ENCODE results near the gene RAP2A. TPM values are rescaled to one million over a fixed set of nuclear protein-coding genes. Genes with fewer than 3 reads are reported as not detected.

RAP2A gene
- total RNA-seq = 29.0 and 32.8 TPM in 2 replicates

DNA sequence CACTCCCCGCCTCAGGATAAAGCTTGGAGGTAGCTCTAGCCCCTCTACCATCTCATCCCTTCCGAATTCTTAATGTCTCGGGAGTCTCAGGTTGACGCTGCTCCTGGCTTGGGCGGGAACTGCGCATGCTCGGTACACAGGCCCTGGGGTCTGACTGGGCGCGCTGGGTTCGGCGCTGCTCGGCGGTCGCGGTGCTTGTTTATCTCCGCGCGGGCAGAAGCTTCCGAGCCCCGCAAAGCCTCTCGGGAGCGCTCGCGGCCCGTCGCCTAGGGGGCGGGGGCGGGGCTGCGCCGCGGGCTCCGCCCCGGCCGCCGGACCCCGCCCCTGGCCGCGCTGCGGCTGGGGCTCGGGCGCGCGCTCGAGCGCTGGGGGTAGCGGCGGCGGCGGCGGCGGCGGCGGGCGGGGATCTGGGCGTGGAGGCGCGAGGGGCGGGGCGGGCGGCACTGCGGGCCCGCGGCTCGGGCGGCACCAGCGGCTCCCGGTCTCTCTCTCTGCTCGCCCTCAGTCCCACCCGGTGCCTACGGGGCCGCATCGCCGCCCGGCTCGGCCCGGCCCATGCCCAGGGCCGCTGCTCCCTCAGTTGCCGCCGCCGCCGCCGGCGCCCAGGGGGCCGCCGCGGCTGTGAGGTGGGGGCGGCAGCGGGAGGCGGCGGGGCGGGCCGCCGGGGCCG lies at the start of gene RAP2A:
Gene RAP2A, plus strand, starts transcription at position 443 of the 670 bp plus-strand sequence. CDS start 302 bp downstream, outside the sequence.
- H3K4me3 ChIP-seq (ENCODE audit: low read depth, low read length) = peak within 1 kb of the TSS; percentile 93
- TF ChIP-seq CTCF (IDR thresholded peaks at IDR 0.05; ENCODE audit: insufficient read depth, low read depth, low read length) = no peak
- DNase-seq (ENCODE audit: low read depth) = peak; percentile 95

DNA sequence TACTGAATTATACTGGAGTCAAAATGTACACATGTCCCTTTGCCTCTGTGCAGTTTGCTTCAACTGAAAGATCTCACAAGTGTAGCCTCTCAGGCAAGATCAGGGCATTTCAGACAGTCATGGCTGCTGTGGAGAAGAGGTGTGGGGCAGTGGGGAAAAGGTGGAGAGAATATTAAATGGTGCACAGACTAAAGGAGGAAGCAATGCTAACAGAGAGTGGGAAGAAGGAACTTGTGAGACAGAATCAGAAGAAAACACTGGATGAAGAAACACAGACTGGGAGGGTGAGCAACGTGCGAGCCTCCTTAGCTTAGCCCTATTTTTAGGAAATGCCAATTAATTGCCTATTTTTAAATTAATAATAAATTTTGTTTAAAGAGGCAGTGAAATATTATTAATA lies 49.6 kb upstream of the RAP2A start:
- no peak for TF ChIP-seq CTCF (IDR thresholded peaks at IDR 0.05; ENCODE audit: insufficient read depth, low read depth, low read length)
- H3K4me3 ChIP-seq (ENCODE audit: low read depth, low read length) = no peak overlapping the region
- DNase-seq (ENCODE audit: low read depth) = no peak

GRCh38 chr13:97385146-97385545 lies 48.8 kb upstream of the RAP2A start:
- H3K4me3 ChIP-seq (ENCODE audit: low read depth, low read length) = no peak overlapping the region
- no peak for TF ChIP-seq CTCF (IDR thresholded peaks at IDR 0.05; ENCODE audit: insufficient read depth, low read depth, low read length)
- no peak for DNase-seq (ENCODE audit: low read depth)

GRCh38 chr13:97385854-97386253 lies 48.1 kb upstream of the RAP2A start:
- no peak overlapping the region for H3K4me3 ChIP-seq (ENCODE audit: low read depth, low read length)
- no peak for DNase-seq (ENCODE audit: low read depth)
- TF ChIP-seq CTCF (IDR thresholded peaks at IDR 0.05; ENCODE audit: insufficient read depth, low read depth, low read length) = no peak

GRCh38 chr13:97386801-97387484 lies 47.0 kb upstream of the RAP2A start:
- no peak overlapping the region for H3K4me3 ChIP-seq (ENCODE audit: low read depth, low read length)
- no peak for TF ChIP-seq CTCF (IDR thresholded peaks at IDR 0.05; ENCODE audit: insufficient read depth, low read depth, low read length)
- DNase-seq (ENCODE audit: low read depth) = no peak

GRCh38 chr13:97387485-97387839 lies 46.5 kb upstream of the RAP2A start:
- DNase-seq (ENCODE audit: low read depth) = no peak
- H3K4me3 ChIP-seq (ENCODE audit: low read depth, low read length) = no peak overlapping the region
- no peak for TF ChIP-seq CTCF (IDR thresholded peaks at IDR 0.05; ENCODE audit: insufficient read depth, low read depth, low read length)
